ENCODE data around the gene CD86.

GRCh38 chr3:122085673-122086072 is 30.5 kb downstream of the CD86 start:
- TF ChIP-seq, protein P1, sequence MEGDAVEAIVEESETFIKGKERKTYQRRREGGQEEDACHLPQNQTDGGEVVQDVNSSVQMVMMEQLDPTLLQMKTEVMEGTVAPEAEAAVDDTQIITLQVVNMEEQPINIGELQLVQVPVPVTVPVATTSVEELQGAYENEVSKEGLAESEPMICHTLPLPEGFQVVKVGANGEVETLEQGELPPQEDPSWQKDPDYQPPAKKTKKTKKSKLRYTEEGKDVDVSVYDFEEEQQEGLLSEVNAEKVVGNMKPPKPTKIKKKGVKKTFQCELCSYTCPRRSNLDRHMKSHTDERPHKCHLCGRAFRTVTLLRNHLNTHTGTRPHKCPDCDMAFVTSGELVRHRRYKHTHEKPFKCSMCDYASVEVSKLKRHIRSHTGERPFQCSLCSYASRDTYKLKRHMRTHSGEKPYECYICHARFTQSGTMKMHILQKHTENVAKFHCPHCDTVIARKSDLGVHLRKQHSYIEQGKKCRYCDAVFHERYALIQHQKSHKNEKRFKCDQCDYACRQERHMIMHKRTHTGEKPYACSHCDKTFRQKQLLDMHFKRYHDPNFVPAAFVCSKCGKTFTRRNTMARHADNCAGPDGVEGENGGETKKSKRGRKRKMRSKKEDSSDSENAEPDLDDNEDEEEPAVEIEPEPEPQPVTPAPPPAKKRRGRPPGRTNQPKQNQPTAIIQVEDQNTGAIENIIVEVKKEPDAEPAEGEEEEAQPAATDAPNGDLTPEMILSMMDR (IDR thresholded peaks at IDR 0.05), result no peak
- no peak for TF ChIP-seq POLR2A (IDR thresholded peaks at IDR 0.05; ENCODE audit: low read depth)

All from esophagus muscularis mucosa (tissue), 3 donors.